Dermis blood vessel endothelial cell (primary cell): ENCODE data around the gene KPTN. TPM values are rescaled to one million over a fixed set of nuclear protein-coding genes. Genes with fewer than 3 reads are reported as not detected.

Experiments used
- DNase-seq: peaks from one replicate; pipeline ENCODE4 v3.0.0; 2010
- total RNA-seq: library from RNA; depleted of rRNA; stranded (reverse); fragments of >200 nt; gene quantifications from 2 replicates; pipeline ENCODE4 v1.2.3, GENCODE V29; 2014

KPTN gene
- total RNA-seq, 1 donor from 2014 or later, result 4.3 TPM

DNA sequence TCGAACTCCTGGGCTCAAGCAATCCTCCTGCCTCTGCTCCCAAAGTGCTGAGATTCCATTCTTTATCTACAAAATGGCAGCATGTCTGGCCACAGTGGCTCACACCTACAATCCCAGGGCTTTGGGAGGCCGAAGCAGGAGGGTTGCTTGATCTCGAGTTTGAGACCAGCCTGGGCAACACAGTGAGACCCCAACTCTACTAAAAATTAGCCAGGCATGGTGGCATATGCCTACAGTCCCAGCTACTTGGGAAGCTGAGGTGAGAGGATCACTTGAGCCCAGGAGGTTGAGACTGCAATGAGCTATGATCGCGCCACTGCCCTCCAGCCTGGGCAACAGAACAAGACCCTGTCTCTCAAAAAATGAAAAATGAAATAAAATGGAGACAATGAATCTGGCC is 24.7 kb upstream of the KPTN start:
- no peak for DNase-seq

DNA sequence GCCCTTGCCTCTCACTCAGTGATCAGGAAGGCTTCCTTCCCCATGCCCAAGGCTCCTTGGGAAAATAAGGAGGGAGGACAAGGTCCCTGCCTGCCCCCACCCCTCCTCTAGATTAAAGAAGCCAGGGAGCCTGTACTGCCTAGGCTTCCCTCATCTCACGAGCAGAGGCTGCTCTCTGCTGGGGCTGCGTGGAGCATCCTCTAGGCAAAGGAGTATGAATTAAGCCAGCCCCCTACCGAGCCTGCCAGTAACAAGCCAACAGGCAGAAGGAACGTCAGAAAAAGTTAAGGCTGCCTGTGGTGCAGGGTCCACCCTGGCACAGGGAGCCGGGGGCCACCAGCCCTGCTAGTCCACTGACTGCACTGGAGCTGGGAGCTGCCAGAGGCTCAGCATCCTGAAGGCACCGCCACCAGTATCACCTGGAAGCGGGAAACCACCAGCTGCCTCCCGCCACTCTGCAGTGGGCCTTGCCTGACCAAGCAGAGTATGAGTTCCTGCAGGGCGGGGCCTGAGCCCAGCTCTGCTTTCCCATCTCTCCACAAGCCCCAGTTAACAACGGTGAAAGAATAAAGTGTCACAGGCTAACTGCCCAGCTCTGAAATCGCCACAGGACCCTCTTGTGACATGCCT is 24.0 kb upstream of the KPTN start:
- DNase-seq, result no peak

DNA sequence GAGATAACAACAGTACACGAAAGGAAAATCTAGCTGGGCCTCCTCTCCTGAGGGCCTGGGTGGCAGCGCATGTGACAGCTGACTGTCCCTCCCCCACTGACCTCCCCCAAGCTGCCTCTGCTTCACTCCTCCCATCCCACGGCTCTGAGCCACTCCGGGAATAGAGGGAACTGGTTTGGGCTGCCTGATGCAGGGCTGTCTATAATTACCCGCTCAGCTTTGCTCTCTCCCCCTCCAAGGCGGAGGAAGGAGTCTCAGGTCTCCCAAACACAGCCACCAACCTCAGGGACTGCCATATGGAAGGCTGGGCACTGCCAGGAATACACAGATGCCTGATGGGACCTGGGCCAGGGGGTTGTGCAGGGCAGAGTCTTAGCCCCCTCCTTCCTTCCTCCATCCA is 23.0 kb upstream of the KPTN start:
- no peak for DNase-seq

DNA sequence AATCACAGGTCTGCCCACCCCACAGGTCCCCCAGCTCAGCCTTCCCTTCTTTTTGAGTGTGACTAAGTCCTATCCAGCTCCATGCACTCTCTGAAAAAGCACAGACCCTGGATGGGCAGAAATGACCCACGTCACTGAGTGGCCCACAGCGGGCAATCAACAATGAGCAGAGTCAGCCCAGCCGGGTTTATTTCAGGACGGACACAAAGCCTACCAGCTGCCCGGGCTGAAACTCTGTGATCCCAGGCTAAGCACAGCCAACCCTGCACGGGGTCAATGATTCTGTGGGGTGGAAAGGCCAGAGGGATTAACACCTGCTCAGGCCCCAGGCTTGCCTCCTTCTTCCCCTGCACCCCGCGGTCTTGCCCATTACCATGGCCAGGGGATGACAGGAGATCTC is 22.4 kb upstream of the KPTN start:
- DNase-seq, result no peak

DNA sequence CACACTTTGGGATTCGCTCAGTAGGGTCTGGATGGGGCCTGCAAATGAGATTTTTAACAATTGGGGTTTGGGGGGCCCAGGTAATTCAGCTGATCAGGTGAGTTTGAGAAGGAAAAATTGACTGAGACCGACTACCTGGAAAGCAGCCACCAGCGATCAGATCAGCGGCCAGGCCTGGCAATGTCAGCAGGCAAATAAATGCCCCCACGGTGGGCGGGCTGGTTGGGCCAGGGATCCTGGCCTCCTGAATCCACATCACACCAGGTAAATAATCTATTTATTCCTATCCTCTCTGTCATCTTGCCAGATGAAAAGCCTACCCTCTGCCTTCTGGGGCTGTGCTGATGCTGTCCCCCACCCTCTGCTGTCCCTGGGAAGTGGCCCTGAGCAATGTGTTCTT is 21.5 kb upstream of the KPTN start:
- DNase-seq, result no peak

DNA sequence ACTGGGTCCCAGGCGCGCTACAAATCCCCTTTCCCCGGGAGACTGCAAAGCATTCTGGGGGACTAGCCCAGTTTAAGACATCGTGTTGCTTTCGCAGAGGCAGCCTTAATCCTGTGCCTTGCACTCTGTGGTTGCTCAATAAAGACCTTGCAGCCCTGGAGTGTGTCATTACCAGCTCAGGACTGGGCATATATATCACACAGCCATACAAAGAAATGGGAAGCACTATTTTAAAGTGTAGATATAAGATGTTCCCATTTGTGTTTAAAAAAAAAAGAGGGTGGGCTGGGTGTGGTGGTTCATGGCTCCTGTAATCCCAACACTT is 19.8 kb upstream of the KPTN start:
- no peak for DNase-seq

DNA sequence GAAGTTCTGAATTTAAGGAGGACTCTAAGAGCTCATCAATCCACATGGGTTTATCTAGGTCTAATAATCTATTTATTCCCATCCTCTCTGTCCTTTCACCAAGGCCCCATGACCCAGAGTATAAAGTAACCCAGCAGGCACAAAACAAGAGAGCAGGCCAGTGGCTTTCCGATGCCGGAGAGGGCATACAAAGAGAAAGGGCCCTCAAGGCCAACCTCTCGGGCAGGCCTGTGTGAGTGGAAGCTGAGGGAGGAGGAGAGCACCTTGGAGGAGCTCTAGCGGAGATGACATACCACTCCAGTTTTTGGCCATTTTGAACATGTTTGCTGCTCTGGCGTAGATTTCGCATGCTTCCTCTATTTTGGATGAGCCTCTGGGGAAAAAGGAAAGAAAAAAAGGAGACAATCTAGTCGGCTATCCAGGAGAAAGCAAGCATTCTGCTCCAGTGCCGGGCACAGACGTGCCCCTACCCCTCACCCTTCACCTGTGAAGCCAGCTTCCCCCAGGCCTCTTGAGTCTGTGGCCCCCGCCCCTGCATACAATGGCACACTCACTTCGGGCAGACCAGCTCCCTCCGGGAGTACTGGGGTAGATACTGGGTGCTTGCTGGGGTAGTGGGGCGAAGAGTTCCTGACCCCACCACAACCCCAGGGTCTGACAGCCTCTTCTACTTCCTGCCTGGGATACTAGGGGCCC is 19.3 kb upstream of the KPTN start:
- no peak for DNase-seq

DNA sequence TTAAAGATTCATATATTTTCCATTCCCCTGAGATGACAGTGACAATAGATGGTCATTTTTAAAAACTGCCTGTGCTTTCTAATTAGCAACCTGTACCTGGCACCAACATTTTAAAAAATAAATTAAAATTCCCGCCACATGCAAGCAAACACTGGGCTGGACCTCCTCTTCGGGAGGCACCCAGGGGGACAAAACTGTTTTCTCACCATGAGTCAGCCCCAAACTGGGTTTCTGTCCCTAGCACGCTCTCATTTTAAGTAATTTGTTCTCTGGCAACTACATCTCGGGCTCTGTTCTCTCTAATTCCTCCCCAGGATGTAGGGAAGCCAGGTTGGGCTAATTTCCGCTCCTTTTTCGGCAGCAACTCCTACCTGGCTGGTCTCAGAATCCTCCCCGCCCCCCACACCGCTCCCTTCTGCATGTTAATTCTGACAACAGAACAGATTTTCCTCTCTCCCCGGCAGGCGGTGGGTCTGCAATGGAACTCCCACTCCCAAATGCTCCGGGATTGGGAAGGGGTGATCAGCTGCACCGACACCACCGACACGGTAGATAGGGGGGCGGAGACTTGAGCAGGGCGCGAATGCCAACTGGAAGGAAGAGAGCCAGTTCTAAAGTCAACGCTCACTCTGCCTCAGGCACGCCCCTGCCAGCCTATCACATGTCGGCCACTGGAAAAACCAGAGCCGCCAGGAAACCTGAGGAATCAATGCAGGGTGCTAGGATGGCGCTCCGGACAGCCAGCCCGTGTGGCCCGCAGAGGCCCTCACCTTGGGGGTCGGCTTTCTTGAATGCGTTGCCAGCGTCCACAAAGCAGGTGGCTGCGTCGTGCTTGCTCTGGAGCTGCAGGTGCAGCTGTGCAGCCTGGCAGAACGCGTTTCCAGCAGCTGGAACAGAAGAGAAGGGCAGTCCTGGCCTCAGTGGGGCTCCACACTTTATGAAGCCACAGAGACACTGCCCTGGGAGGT is 16.1 kb upstream of the KPTN start:
- no peak for DNase-seq

DNA sequence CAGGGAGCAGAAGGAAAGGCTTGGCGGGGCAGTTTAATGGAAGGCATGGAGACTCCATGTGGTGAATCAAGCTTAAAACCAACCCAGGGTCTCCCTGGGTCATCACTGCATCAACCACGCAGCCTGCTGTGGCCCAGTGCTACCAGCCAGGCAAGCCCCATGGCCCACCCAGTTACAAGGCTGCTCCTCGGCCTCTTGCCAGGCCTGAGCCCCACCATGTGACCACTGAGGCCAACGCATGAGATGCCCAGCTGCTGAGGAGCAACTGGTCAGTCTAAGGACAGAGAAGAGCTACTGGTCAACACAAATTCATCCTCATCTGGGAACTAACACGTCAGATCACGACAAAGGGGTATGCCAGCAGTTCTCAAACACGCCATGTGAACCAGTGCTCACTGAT is 15.4 kb upstream of the KPTN start:
- DNase-seq, result no peak

DNA sequence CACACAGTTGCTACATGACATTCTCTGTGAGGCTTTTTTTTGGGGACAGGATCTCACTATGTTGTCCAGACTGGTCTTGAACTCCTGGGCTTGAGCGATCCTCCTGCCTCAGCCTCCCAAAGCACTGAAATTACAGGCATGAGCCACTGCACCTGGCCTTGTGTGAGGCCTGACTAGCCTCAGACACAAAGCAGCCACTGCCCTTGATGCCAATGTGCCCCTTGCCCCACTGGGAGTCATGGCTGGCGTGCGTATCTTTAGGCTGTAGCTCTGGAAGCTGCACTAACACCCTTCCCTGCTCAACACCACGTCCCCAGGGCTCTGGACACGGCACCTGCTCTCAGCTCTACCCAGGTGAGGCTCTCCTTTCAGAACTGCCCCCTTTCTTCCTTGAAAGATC is 14.5 kb upstream of the KPTN start:
- no peak for DNase-seq

DNA sequence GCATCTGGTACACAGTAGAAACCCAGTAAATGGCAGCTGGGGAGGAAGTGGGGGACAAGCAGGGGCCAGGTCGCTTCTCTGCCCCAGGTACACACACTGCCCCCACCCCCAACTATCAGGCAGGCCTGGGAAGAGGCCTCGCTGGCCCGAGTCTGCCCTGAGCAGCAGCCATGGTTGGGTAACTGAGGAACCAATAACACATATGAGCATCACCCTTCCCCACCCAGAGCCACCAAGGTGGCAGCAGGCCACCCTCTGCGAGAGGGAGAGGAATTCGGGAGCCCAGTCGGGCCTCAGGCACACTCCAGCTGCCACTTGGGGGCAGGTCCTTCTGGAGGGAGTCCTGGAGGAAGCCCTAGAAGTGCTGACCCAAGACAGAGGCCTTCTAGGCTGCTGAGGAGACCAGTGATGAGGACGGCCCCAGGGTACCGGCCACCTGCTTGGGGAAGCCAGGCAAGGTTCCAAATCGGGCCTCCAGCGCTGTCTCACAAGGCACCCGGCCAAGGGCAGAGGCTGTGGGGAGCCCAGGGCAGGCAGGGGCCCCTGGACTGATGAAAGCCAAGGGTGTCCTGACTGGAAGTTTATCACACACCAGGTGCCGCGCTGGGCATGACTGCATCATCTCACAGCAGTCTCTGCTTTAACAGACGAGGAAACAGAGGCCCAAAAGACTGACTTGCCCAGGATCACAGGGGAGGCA is 14.0 kb upstream of the KPTN start:
- no peak for DNase-seq

DNA sequence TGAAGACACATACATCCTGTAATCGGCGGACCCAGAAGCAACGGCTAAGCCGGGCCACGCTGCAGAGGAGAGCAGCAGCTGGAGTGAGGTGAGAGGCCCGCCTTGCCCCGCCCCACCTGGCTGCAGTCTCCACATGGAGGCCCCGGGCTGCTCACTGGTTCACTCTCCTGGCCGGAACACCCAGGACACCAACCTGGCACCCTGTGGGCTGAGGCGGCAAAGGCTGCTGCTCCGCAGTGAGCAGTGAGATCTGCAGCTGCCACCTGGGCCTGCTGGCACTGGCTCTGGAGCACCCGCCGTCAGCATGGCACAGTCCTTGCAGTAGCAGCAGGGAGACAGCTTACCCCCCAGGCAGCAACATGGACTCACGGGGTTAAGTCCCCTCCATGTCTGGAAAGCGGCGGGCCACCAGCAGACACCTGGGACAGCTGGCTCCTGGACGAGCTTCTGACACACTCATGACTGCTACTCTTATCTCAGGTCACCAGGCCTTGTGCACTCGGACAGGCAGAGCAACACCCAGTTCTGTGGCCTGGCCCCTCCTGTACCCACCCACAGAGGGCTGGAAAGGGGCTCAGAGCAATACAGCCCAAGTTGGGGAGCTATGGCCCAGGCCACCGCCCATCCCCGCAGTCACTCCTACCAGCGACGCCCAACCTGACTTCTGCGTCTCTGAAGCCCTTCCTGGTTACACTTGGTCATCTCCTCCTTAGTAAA is 13.2 kb upstream of the KPTN start:
- DNase-seq, result no peak

DNA sequence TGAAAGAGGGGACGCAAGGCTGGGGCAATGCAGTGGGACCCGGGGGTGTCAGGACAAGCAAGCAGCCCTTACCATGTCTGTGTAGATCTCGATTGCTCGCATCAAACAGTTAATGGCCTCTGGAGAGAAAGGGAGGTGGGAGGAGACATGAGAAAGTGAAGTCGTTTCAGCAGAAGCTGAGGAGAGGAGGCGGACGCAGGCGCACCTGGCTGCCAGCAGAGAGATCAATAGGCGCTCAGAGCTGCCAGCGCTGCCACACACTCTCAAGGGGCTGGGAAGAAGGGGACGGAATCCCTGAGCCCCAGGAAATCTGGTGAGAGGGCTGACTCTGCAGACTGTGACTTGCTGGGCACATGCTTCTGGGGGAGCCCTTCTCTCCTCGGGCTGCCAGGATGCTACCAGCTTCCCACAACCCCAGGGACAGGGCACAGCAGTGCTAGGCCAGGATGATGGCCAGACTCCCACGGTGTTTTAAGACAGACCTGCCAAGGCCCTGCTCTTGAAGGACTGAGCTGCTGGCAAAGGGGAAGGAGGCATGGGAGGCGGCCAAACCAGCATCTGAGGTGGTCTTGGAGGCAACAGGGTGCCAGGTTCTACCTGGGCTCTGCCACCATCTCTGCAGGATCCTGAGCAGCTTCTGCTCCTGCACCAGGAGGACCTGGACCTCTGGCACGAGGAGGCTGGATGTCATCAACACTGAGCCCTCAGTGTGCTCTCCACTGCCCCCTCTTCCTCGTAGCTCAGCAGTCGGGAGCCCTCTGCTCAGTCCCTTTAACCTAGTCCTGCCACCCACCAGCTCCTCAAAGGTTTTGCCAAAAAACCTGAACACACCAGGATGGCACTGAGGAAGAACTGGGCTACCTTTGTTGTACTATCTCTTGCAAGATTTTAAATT is 11.7 kb upstream of the KPTN start:
- no peak for DNase-seq

DNA sequence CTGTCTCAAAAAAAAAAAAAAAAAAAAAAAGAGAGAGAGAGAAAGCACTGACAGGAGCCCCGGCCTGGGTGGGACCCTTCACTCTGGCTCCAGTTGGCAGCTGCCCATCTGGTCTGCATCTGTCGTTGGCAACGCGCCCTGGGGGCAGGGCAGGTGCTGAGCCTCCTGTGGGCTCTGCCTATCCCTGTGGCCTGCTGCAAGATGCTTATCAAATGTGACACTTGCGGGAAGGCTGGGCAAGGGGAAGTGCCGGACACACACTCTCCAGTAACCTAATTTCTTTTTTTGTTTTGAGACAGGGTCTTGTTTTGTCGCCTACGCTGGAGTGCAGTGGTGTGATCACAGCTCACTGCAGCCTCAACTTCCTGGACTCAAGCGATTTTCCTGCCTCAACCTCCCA is 10.7 kb upstream of the KPTN start:
- DNase-seq, result no peak

DNA sequence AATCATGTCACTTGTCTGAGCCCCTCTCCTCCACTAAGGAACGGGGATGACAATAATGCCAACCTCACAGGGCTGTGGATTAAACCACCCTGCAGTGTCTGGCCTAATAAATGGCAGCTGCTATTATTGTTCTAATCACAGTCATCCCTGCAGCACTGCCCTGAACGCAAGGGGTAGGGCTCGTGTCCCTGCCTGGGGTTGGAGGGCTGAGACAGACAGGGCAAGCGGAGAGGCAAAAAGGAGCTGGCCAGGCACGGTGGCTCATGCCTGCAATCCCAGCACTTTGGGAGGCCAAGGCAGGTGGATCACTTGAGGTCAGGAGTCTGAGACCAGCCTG is 10.2 kb upstream of the KPTN start:
- DNase-seq, result no peak

DNA sequence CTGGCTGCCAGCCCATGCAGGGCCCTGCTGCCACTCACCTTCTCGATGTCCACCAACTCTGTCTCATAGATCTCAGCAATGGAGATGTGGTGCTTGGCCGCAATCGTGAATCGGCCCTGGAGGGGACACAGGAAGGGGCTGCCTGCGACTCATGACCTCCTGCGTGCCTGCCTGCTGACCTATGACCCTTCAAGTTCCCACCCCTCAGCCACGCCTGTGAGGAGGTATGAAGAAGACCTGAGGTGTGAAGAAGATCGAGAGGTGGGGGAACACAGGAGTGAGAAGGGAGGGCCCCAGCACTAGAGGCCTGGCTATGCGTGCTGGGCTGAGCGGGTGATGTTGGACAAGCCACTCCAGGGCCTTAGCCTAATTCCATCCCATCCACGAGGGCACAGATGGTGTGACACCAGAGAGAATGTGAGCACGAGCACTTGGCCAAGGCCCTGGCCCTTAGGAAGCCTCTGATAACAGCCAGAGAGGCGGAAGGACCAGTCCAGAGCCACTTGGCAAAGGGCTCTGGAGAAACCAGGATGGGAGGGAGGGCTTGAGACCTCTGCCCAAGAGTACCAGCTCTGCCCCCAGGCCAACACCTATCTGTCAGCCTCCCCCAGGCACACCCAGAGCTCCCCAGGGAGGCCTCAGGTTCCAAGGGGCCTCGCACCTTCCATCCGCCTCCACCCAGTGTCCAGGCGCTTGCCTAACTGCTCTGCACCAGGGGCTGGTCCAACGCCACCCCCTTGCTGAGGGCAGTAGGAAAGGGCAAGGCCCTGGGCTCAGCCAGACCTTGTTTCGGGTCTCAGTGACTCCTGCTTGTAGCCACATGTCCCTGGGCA is 9.6 kb upstream of the KPTN start:
- DNase-seq, result no peak

DNA sequence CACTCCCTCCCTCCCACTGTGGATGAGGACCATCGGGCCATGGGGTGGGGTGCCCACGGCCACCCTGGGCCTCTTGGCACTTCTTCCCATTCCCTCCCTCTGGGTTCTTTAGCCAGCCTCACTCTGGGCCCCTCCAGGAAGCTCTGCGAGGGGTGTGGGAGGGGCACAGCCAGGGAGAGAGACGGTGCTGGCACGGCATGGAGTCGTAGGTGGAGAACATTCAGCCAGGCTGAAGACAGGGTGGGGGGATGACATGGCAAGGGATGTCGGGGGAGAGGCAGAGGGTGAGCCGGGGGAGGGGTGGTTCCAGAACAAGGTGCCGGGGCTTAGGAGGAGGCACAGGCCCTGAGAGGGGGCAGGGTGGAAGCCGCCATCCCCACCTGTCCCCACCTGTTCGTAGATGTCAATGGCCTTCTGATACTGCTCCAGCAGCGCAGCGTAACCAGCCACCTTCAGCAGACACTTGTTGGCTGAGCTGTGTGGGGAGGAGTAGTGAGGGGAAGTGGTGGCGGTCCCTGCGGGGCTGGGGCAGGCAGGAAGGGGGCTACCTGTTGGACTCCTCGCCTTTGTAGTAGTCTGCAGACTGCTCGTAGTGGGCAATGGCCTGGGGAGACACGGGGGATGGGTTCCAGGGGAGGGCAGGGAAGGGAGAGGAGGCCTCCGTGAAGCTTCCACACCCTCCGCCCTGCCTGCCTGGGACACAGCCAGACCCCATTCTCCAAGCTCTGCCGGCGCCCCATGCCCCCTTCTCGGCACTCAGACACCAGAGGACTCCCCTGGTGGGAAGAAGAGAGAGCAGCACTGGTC is 8.8 kb upstream of the KPTN start:
- no peak for DNase-seq

DNA sequence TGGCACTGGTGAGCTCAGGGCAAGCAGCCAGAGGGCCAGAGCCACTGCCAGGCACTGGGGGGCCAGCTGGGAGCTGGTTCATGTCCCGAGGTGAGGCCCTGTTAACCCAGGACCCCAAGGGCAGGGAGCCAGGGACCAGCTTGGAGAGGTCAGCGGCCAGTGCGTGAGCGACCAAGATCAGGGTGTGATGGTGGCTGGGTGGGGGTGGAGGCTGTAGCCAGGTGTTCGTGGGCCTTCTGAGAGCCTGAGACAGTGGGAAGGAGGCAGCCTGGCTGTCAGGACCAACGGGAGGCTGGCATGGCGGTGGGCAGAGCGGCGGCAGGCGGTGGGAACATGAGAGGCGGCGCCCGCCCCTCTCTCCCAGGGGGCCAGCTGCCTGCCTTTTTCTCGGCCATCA is 8.1 kb upstream of the KPTN start:
- no peak for DNase-seq

DNA sequence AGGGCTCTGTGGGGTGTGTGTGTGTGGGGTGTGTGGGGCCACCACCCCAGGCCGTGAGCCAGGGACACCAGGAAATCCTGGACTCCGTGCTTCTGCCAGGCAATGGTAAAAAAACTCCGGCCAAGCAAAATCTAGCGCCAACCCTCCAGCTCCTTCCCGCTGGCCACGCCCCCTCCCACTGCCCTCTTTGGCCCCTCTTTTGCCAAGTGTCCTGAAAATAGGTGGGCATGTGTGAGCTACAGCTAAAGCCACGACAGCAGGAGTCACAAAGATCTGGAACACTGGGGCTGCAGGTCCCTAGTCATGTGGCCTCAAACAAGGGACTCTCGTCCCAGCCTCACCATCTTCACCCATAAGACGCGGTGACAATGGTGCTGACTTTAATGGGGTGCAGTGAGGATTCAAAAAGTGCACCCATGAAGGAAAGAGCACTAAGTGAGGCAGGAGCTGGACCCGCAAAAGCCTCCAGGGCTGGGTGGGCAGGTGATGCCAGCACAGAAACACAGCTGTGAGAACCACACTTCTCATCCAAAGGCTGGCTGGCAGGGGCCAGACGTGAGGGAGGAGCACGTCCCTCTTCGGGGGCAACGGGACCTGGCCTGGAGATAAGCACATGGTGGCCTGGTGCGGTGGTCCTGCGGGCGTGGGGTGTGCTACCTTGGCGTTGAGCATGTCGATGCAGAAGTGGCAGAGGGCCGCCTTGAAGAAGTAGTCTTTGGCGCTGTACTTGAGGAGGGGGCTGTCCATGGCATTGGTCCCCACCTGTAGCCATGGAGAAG is 7.5 kb upstream of the KPTN start:
- no peak for DNase-seq
